ENCODE measurements around the gene FRMD4A. TPM values are rescaled to one million over a fixed set of nuclear protein-coding genes. Genes with fewer than 3 reads are reported as not detected.
A peak's percentile ranks its signal among the peaks of the same experiment; 100 is the strongest.

The FRMD4A gene
- total RNA-seq, 1 donor from 2014 or later = 236 TPM

- Mint-ChIP-seq H3K4me3 (ENCODE audit: unreplicated experiment) (no peak overlapping the region), H3K36me3 (ENCODE audit: unreplicated experiment) (peaks cover 21% of the 10 kb centered on the region), H3K4me1 (ENCODE audit: unreplicated experiment) (peaks cover 73% of the 10 kb centered on the region), H3K27ac (ENCODE audit: unreplicated experiment) (peak overlapping the region; percentile 86), H3K9me3 (ENCODE audit: unreplicated experiment) (no peaks in the 10 kb centered on the region), H3K27me3 (ENCODE audit: unreplicated experiment) (no peaks in the 10 kb centered on the region)
- no peak for DNase-seq (ENCODE audit: extremely low spot score, unreplicated experiment)
- TF ChIP-seq, protein P1, sequence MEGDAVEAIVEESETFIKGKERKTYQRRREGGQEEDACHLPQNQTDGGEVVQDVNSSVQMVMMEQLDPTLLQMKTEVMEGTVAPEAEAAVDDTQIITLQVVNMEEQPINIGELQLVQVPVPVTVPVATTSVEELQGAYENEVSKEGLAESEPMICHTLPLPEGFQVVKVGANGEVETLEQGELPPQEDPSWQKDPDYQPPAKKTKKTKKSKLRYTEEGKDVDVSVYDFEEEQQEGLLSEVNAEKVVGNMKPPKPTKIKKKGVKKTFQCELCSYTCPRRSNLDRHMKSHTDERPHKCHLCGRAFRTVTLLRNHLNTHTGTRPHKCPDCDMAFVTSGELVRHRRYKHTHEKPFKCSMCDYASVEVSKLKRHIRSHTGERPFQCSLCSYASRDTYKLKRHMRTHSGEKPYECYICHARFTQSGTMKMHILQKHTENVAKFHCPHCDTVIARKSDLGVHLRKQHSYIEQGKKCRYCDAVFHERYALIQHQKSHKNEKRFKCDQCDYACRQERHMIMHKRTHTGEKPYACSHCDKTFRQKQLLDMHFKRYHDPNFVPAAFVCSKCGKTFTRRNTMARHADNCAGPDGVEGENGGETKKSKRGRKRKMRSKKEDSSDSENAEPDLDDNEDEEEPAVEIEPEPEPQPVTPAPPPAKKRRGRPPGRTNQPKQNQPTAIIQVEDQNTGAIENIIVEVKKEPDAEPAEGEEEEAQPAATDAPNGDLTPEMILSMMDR (IDR thresholded peaks at IDR 0.05) = no peak
These were observed 490.7 kb downstream of the FRMD4A start for GRCh38 chr10:13840036-13840435.

GRCh38 chr10:13839430-13839990 is 491.2 kb downstream of the FRMD4A start:
- Mint-ChIP-seq H3K36me3 (ENCODE audit: unreplicated experiment) (peaks cover 19% of the 10 kb centered on the region), H3K27ac (ENCODE audit: unreplicated experiment) (peak overlapping the region; percentile 86), H3K4me3 (ENCODE audit: unreplicated experiment) (no peak overlapping the region), H3K9me3 (ENCODE audit: unreplicated experiment) (no peaks in the 10 kb centered on the region), H3K4me1 (ENCODE audit: unreplicated experiment) (peaks cover 73% of the 10 kb centered on the region), H3K27me3 (ENCODE audit: unreplicated experiment) (no peaks in the 10 kb centered on the region)
- no peak for DNase-seq (ENCODE audit: extremely low spot score, unreplicated experiment)
- TF ChIP-seq, protein P1 (IDR thresholded peaks at IDR 0.05) = no peak

DNA sequence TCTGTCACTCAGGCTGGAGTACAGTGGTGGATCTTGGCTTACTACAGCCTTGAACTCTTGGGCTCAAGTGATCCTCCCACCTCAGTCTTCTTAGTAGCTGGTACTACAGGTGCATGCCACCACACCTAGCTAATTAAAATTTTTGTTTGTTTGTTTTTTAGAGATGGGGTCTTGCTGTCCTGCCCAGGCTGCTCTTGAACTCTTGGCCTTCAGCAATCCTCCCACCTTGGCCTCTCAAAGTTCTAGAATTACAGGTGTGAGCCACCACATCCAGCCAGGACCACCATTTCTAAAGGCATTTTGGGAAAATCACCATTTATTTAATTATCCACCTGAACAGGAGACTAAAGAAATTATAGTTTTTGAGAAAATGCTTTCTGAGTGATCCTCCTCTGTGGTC is 491.7 kb downstream of the FRMD4A start:
- Mint-ChIP-seq H3K27me3 (ENCODE audit: unreplicated experiment) (no peaks in the 10 kb centered on the region), H3K9me3 (ENCODE audit: unreplicated experiment) (no peaks in the 10 kb centered on the region), H3K27ac (ENCODE audit: unreplicated experiment) (peak overlapping the region; percentile 86), H3K4me3 (ENCODE audit: unreplicated experiment) (no peak overlapping the region), H3K4me1 (ENCODE audit: unreplicated experiment) (peaks cover 73% of the 10 kb centered on the region), H3K36me3 (ENCODE audit: unreplicated experiment) (peaks cover 19% of the 10 kb centered on the region)
- TF ChIP-seq, protein P1 (IDR thresholded peaks at IDR 0.05) = no peak
- DNase-seq (ENCODE audit: extremely low spot score, unreplicated experiment) = no peak

- no peak for DNase-seq (ENCODE audit: extremely low spot score, unreplicated experiment)
- H3K4me1 Mint-ChIP-seq (ENCODE audit: unreplicated experiment) = peaks cover 75% of the 10 kb centered on the region
- no peaks in the 10 kb centered on the region for H3K27me3 Mint-ChIP-seq (ENCODE audit: unreplicated experiment)
These were observed 492.8 kb downstream of the FRMD4A start for GRCh38 chr10:13837966-13838365.

DNA sequence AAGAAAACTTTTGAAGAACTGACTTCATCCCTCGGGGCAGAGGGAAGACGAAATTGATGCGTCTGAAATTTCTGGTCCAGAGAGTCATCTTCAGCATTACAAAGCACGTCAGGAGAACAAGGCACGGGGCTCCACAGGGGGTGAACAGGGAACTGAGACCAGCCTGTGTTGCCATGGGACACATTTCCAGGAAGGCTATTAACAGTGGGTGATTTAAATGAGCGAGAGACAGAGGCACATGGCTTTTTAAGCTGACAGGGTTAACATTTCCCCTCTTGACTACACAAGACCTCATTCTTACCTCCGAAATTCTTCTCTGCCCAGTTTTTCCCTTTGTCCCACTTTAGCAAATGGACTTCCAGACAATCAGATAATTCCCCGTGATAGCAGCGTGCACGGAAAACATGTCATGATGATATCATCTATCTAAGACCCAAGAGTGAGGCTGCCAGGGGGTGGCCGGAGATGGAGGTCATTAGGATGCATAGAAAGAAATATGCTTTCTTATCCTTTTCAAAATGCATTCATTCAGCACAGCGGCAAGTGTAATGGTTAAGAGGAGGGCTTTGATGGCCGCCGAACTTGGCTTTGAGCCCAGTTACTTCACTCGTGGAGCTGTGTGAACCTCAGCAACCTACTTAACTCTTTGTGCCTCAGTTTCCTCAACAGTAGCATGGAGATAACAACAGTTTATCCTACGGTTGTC is 496.0 kb downstream of the FRMD4A start:
- DNase-seq (ENCODE audit: extremely low spot score, unreplicated experiment) = no peak
- TF ChIP-seq, protein P1 (IDR thresholded peaks at IDR 0.05) = no peak
- Mint-ChIP-seq H3K27me3 (ENCODE audit: unreplicated experiment) (no peaks in the 10 kb centered on the region), H3K36me3 (ENCODE audit: unreplicated experiment) (peaks cover 12% of the 10 kb centered on the region), H3K27ac (ENCODE audit: unreplicated experiment) (peak overlapping the region; percentile 86), H3K4me1 (ENCODE audit: unreplicated experiment) (peaks cover 73% of the 10 kb centered on the region), H3K9me3 (ENCODE audit: unreplicated experiment) (no peaks in the 10 kb centered on the region), H3K4me3 (ENCODE audit: unreplicated experiment) (no peak overlapping the region)

More at GRCh38 chr10:13837966-13838365, 492.8 kb downstream of the FRMD4A start:
- TF ChIP-seq, protein P1 (IDR thresholded peaks at IDR 0.05) = no peak
- H3K36me3 Mint-ChIP-seq (ENCODE audit: unreplicated experiment) = peaks cover 16% of the 10 kb centered on the region
- no peaks in the 10 kb centered on the region for H3K9me3 Mint-ChIP-seq (ENCODE audit: unreplicated experiment)
- no peak overlapping the region for H3K4me3 Mint-ChIP-seq (ENCODE audit: unreplicated experiment)
- H3K27ac Mint-ChIP-seq (ENCODE audit: unreplicated experiment) = peak overlapping the region; percentile 80

All from osteocyte (in vitro differentiated cells).